MG63 (cell line): ENCODE measurements around the gene EEF1A2. TPM values are rescaled to one million over a fixed set of nuclear protein-coding genes. Genes with fewer than 3 reads are reported as not detected.
A peak's percentile ranks its signal among the peaks of the same experiment; 100 is the strongest.

Source experiments
- DNase-seq: peaks from one replicate; pipeline ENCODE4 v3.0.0-alpha.2; 2020
- H3K27me3 ChIP-seq: fragments of 250-450 bp; sonication (Bioruptor Pico); 2 replicates; pipeline ENCODE4 v1.5.1; 2020; ENCODE audit warnings: mild to moderate bottlenecking, moderate library complexity
- H3K36me3 ChIP-seq: fragments of 250-450 bp; sonication (Bioruptor Pico); 2 replicates; pipeline ENCODE4 v1.5.1; 2020; ENCODE audit warnings: mild to moderate bottlenecking, moderate library complexity
- H3K4me3 ChIP-seq: fragments of 250-450 bp; sonication (Bioruptor Pico); 2 replicates; pipeline ENCODE4 v1.5.1; 2020; ENCODE audit warnings: mild to moderate bottlenecking, moderate library complexity
- H3K9me3 ChIP-seq: fragments of 250-450 bp; sonication (Bioruptor Pico); 2 replicates; pipeline ENCODE4 v1.5.1; 2020; ENCODE audit warnings: mild to moderate bottlenecking, moderate library complexity
- total RNA-seq: library from RNA; depleted of rRNA; stranded (reverse); fragments of >200 nt; shearing (Covaris generic); gene quantifications from 2 replicates; pipeline ENCODE4 v1.2.3, GENCODE V29; 2014; ENCODE audit warnings: low replicate concordance; rRNA removed

EEF1A2 gene
- 62.5 and 113 TPM in 2 replicates for total RNA-seq

DNA sequence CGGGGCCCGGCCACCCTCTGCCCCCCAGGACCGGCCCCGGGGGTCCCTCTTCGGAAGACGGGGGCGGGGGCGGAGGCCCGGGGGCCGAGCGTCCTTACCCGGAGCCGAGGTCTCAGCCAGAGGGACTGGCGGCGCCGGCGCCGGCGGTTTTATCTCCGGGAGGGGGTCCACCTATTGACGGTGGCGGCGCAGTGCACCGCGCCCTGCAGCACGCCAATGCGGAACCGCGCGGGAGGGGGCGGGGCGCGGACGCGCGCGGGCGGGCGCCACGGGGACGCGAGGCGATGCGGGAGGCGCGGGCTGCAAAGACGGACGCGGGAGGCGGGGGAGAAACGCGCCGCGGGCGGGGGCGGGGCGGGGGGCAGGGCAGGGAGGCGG, at the start of gene EEF1A2:
Gene EEF1A2, minus strand, starts transcription at position 124 of the 378 bp plus-strand sequence. CDS start 1,320 bp downstream, outside the sequence.
- peak; percentile 50 for DNase-seq
- Histone ChIP-seq H3K9me3 (no peaks in the 10 kb centered on the region), H3K36me3 (no peaks in the 10 kb centered on the region; the same call in none of the 2 replicates), H3K27me3 (no peaks in the 10 kb centered on the region; the same call in 1 of the 2 replicates), H3K4me3 (peak within 1 kb of the TSS; percentile 39)

- DNase-seq, result no peak
- H3K27me3 ChIP-seq, result no peaks in the 10 kb centered on the region
- H3K4me3 ChIP-seq, result no peak overlapping the region
- no peaks in the 10 kb centered on the region for H3K9me3 ChIP-seq
- no peaks in the 10 kb centered on the region for H3K36me3 ChIP-seq
These were observed 49.7 kb upstream of the EEF1A2 start for GRCh38 chr20:63548542-63548941.

- H3K9me3 ChIP-seq, result no peaks in the 10 kb centered on the region
- H3K4me3 ChIP-seq, result no peak within 1 kb of the TSS
- peak; percentile 75 for DNase-seq
- no peaks in the 10 kb centered on the region for H3K27me3 ChIP-seq
- H3K36me3 ChIP-seq, result no peaks in the 10 kb centered on the region
These were observed 49.0 kb upstream of the EEF1A2 start, which contains the start of gene SRMS for GRCh38 chr20:63547725-63548480. TSS of gene SRMS (minus strand) at chr20:63547749. CDS start at chr20:63547463, 286 bp downstream.

DNA sequence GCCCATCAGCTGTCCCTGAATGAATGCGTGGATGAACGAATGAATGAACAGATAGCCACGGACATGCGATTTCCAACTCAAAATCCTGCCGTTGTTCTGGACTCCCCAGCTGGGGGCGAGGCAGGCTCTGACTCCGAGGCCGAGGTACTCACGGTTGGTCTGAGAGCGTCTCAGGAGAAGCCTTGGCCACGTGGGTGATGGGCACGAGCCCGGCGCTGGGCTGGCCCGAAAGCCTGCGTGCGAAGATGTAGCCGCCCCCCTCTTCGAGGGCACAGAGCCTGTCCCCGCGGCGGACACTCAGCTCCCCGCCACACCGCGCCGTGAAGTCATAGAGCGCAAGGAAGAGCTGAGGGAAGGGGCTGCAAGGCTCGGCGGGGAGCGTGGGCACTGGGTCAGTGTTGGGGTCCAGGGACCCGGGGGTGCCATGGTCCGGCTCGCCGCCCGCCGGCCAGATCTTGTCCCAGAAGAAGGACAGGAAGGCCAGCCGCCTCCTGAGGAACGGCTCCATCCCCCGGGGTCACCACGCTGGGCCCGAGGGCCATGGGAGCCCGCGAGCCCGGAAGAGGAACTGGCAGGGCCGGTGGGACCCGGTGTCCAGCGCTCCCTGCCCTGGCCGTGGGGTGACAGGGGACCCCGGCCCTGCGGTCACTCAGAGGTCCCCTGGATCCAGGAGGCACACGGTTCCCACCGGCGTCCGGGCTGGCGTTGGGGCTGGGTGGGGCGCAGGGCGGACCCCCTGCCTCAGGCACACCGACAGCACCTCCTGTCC, 48.3 kb upstream of the EEF1A2 start:
- no peaks in the 10 kb centered on the region for H3K27me3 ChIP-seq
- H3K36me3 ChIP-seq, result no peaks in the 10 kb centered on the region
- DNase-seq, result no peak
- H3K4me3 ChIP-seq, result no peak overlapping the region
- H3K9me3 ChIP-seq, result no peaks in the 10 kb centered on the region

DNA sequence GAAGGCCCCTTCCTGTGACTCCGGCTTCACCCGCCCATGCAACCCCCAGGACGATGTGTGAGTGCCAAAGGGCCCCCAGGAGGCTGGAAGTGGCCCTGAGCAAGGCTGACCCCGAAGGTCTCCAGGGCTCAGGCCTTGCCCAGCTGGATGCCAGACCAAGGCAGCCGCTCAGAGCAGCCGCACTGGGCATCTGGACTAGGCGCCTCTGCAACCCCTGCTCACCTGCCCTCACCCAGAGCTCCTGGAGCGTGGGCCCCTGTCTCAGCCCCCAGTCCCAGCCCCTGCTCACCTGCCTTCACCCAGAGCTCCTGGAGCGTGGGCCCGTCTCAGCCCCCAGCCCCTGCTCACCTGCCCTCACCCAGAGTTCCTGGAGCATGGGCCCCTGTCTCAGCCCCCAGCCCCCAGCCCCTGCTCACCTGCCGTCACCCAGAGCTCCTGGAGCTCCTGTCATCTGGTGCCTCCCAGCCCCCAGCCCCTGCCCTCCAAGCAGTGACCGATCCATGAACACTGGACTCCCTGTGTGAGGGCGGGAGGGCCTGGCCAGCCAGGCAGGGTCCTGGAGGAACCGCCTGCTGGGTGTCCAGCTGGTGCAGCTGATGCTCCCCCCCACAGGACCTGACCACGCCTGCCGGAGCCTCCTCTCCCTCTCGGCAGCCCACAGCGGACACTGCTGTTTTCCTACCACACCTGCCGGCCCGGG, 47.5 kb upstream of the EEF1A2 start:
- no peak for DNase-seq
- Histone ChIP-seq H3K36me3 (no peaks in the 10 kb centered on the region), H3K9me3 (no peaks in the 10 kb centered on the region), H3K27me3 (no peaks in the 10 kb centered on the region), H3K4me3 (no peak overlapping the region)

DNA sequence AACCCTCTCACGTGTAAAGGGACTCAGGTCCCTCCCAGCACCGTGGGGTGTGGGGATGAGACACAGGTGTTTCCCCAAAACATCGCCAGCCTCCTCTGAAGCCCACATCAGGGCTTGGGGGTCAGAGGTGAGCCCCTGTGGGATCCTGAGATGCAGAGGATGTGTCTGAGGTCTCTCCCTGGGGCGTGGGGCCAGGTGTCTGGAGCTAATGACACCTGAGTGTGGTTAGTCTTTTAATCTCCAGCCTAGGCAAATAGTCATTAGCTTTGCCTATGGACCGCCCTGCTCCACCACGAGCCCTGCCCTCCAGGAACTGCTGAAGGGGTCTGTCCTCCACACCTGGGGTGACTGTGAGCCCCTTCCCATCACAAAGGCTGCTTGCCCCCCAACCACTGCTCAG, 46.9 kb upstream of the EEF1A2 start:
- no peaks in the 10 kb centered on the region for H3K27me3 ChIP-seq
- H3K4me3 ChIP-seq, result no peak overlapping the region
- H3K36me3 ChIP-seq, result no peaks in the 10 kb centered on the region
- H3K9me3 ChIP-seq, result no peaks in the 10 kb centered on the region
- no peak for DNase-seq

GRCh38 chr20:63544958-63545516, 46.2 kb upstream of the EEF1A2 start:
- Histone ChIP-seq H3K27me3 (no peaks in the 10 kb centered on the region), H3K4me3 (no peak overlapping the region), H3K36me3 (no peaks in the 10 kb centered on the region), H3K9me3 (no peaks in the 10 kb centered on the region)
- peak; percentile 44 for DNase-seq

DNA sequence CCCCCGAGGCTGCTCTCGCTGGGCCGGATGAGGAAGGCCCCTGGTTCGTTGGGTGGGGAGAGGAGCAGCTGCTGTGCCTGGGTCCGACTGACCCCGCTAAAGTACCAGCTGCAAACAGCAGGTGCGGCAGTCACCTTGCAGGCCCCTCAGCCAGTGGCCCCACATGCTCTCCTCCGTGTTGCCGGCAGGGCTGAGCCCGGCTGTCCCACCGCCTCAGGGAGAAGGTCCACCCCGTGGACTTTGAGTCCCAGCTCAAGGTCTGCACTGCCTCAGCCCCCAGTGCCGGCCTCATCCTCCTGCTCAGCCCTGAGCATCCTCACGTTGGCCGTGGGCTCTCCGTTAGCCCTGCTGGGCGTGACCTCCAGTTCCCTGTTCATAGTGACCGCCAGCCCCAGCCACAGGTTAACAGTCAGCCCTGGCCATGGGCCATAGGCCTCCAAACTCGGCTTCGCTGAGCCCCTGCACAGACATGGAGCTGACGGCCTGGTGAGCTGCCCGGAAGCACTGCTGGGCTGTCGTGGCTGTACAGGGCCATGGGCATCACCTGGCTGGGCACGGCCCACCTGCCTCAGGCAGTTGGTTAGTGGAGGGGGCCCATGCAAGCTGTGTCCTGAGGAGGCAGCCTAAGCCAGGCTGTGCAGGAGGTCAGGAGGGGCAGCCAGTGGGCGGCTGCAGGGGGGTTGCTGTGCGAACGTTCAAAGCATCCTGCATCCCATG, 45.5 kb upstream of the EEF1A2 start:
- Histone ChIP-seq H3K36me3 (no peaks in the 10 kb centered on the region), H3K4me3 (no peak overlapping the region), H3K27me3 (no peaks in the 10 kb centered on the region), H3K9me3 (no peaks in the 10 kb centered on the region)
- DNase-seq, result no peak

DNA sequence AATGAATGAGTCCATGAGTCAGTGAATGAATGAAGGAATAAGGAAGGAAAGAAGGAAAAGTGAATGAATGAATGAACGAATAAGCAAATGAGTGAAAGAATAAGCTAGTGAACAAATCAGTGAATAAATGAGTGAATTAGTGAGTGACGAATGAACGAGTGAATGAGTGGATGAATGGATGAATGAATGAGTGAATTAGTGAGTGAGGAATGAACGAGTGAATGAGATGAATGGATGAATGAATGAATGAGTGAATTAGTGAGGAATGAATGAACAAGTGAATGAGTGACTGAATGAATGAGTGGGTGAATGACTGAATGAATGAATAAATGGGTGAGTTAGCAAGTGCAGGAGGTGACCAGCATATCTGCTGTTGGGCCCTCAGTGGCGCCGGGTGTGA, 44.9 kb upstream of the EEF1A2 start:
- no peaks in the 10 kb centered on the region for H3K27me3 ChIP-seq
- H3K36me3 ChIP-seq, result no peaks in the 10 kb centered on the region
- no peak for DNase-seq
- no peaks in the 10 kb centered on the region for H3K9me3 ChIP-seq
- no peak overlapping the region for H3K4me3 ChIP-seq

GRCh38 chr20:63543131-63543530, 44.2 kb upstream of the EEF1A2 start:
- no peak overlapping the region for H3K4me3 ChIP-seq
- no peaks in the 10 kb centered on the region for H3K36me3 ChIP-seq
- H3K27me3 ChIP-seq, result no peaks in the 10 kb centered on the region
- no peaks in the 10 kb centered on the region for H3K9me3 ChIP-seq
- no peak for DNase-seq

GRCh38 chr20:63542696-63543095, 43.8 kb upstream of the EEF1A2 start:
- Histone ChIP-seq H3K27me3 (no peaks in the 10 kb centered on the region), H3K9me3 (no peaks in the 10 kb centered on the region), H3K36me3 (no peaks in the 10 kb centered on the region), H3K4me3 (no peak overlapping the region)
- DNase-seq, result no peak

GRCh38 chr20:63542031-63542559, 43.2 kb upstream of the EEF1A2 start:
- H3K36me3 ChIP-seq, result no peaks in the 10 kb centered on the region

DNA sequence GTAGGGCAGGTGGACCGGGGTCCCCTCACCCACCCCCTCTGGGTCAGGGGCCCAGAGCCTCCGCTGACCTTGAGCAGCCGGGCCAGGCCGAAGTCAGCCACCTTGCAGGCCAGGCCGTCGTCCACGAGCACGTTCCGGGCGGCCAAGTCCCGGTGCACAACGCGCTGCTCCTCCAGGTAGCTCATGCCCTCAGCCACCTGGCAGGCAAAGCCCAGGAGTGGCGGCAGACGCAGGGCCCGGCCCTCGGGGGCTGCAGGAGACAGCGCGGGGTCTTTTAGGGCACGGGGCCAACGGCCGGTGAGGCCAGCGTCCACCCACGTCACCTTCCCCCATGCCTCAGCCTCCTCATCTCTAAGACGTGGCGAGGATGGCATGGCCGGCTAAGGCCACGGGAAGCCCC, 42.5 kb upstream of the EEF1A2 start:
- Histone ChIP-seq H3K9me3 (no peaks in the 10 kb centered on the region), H3K36me3 (no peaks in the 10 kb centered on the region), H3K27me3 (no peaks in the 10 kb centered on the region), H3K4me3 (no peak overlapping the region)
- no peak for DNase-seq

More at GRCh38 chr20:63542031-63542559, 43.2 kb upstream of the EEF1A2 start:
- no peaks in the 10 kb centered on the region for H3K27me3 ChIP-seq
- DNase-seq, result no peak
- no peak overlapping the region for H3K4me3 ChIP-seq
- H3K9me3 ChIP-seq, result no peaks in the 10 kb centered on the region

DNA sequence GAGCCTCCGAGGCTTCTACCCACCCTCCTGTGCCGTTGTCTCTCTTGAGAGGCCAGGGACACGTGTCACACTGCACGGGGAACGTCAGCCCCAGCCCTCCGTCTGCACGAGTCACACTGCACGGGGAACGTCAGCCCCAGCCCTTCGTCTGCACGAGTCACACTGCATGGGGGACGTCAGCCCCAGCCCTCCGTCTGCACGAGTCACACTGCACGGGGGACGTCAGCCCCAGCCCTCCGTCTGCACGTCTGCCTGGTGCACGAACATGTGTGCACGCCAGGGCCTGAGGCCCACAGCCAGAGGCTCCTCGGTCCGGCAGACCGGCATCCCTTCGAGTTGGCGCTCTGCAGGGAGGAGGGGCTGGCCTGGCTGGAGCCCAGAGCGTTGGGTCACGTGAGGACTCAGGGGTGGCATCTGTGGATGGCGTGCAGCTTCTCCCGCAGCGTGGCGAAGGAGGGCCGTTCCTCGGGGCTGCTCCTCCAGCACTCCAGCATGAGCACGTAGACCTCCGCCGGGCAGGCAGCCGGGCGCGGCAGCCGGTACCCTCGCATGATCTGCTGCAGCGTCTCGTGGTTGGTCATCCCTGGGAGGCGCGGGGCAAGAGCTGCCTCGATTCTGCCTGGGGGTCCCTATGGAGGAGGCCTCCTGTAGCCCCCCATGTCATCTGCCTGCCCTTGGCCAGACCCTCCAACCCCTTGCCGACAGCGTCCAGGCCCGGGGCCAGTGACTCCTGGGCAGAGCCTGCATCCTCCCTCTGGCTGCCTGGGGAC, 41.7 kb upstream of the EEF1A2 start:
- peak; percentile 33 for DNase-seq
- Histone ChIP-seq H3K27me3 (no peaks in the 10 kb centered on the region), H3K9me3 (no peaks in the 10 kb centered on the region), H3K36me3 (no peaks in the 10 kb centered on the region), H3K4me3 (no peak overlapping the region)
